ENCODE results near the gene COX7A2L. TPM values are rescaled to one million over a fixed set of nuclear protein-coding genes. Genes with fewer than 3 reads are reported as not detected.

COX7A2L gene
- total and polyA plus RNA-seq, 2 of the 8 experiments (the other 6 are each of a cell fraction or from before 2014, with no cell fraction given) = 85.6 to 114 TPM

DNA sequence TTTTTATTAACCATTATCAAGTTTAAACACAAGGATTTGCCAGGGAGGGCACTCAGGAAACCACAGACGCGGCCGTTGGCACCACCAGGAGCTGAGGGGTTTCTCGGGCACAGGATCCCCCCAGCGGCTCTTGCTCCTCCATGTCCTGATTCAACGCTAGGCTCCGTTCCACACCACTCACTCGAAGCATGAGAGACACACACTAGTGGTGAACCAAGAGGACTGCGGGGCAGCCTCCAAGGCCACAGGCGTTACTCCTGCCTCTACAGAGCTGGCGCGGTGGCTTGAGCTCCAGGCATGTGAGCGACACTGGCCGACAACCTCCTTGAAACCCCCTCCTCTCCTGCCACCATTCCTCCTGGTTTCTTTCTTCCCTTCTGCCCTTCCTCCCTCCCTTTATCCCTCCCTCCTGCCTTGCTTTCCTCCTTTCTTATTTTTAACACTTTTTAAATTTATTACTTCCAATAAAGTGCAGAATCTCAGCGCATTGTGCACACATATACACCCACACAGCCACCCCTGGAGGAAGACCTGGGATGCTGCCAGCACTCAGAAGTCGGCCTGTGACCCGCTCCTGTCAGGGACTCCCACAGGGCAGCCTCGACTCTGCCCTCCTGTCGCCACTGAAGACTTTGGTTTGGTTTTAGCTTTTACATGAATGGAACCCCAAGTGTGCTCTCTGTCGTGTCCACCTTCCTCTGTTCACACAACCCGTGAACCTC is 21.7 kb downstream of the COX7A2L start (continued):
- TF ChIP-seq, protein P1, sequence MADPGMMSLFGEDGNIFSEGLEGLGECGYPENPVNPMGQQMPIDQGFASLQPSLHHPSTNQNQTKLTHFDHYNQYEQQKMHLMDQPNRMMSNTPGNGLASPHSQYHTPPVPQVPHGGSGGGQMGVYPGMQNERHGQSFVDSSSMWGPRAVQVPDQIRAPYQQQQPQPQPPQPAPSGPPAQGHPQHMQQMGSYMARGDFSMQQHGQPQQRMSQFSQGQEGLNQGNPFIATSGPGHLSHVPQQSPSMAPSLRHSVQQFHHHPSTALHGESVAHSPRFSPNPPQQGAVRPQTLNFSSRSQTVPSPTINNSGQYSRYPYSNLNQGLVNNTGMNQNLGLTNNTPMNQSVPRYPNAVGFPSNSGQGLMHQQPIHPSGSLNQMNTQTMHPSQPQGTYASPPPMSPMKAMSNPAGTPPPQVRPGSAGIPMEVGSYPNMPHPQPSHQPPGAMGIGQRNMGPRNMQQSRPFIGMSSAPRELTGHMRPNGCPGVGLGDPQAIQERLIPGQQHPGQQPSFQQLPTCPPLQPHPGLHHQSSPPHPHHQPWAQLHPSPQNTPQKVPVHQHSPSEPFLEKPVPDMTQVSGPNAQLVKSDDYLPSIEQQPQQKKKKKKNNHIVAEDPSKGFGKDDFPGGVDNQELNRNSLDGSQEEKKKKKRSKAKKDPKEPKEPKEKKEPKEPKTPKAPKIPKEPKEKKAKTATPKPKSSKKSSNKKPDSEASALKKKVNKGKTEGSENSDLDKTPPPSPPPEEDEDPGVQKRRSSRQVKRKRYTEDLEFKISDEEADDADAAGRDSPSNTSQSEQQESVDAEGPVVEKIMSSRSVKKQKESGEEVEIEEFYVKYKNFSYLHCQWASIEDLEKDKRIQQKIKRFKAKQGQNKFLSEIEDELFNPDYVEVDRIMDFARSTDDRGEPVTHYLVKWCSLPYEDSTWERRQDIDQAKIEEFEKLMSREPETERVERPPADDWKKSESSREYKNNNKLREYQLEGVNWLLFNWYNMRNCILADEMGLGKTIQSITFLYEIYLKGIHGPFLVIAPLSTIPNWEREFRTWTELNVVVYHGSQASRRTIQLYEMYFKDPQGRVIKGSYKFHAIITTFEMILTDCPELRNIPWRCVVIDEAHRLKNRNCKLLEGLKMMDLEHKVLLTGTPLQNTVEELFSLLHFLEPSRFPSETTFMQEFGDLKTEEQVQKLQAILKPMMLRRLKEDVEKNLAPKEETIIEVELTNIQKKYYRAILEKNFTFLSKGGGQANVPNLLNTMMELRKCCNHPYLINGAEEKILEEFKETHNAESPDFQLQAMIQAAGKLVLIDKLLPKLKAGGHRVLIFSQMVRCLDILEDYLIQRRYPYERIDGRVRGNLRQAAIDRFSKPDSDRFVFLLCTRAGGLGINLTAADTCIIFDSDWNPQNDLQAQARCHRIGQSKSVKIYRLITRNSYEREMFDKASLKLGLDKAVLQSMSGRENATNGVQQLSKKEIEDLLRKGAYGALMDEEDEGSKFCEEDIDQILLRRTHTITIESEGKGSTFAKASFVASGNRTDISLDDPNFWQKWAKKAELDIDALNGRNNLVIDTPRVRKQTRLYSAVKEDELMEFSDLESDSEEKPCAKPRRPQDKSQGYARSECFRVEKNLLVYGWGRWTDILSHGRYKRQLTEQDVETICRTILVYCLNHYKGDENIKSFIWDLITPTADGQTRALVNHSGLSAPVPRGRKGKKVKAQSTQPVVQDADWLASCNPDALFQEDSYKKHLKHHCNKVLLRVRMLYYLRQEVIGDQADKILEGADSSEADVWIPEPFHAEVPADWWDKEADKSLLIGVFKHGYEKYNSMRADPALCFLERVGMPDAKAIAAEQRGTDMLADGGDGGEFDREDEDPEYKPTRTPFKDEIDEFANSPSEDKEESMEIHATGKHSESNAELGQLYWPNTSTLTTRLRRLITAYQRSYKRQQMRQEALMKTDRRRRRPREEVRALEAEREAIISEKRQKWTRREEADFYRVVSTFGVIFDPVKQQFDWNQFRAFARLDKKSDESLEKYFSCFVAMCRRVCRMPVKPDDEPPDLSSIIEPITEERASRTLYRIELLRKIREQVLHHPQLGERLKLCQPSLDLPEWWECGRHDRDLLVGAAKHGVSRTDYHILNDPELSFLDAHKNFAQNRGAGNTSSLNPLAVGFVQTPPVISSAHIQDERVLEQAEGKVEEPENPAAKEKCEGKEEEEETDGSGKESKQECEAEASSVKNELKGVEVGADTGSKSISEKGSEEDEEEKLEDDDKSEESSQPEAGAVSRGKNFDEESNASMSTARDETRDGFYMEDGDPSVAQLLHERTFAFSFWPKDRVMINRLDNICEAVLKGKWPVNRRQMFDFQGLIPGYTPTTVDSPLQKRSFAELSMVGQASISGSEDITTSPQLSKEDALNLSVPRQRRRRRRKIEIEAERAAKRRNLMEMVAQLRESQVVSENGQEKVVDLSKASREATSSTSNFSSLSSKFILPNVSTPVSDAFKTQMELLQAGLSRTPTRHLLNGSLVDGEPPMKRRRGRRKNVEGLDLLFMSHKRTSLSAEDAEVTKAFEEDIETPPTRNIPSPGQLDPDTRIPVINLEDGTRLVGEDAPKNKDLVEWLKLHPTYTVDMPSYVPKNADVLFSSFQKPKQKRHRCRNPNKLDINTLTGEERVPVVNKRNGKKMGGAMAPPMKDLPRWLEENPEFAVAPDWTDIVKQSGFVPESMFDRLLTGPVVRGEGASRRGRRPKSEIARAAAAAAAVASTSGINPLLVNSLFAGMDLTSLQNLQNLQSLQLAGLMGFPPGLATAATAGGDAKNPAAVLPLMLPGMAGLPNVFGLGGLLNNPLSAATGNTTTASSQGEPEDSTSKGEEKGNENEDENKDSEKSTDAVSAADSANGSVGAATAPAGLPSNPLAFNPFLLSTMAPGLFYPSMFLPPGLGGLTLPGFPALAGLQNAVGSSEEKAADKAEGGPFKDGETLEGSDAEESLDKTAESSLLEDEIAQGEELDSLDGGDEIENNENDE (IDR thresholded peaks at IDR 0.05; ENCODE audit: insufficient replicate concordance, low read length) = no peak
- no peak for TF ChIP-seq CEBPB (IDR thresholded peaks at IDR 0.05; ENCODE audit: low read depth, low read length)

Data from H1 (cell line).